ENCODE results near the gene NUTM2E. TPM values are rescaled to one million over a fixed set of nuclear protein-coding genes. Genes with fewer than 3 reads are reported as not detected.
"Not testable (repeated sequence)": the region's sequence is repeated elsewhere in the genome, so short reads cannot be mapped to it uniquely, and the experiment has no call there.

The NUTM2E gene
- polyA plus RNA-seq, 3 donors, result 0.21 to 0.58 TPM; not detected in 1

GRCh38 chr10:79853191-79853854, 26.8 kb downstream of the NUTM2E start:
- not testable (repeated sequence) for H3K27ac ChIP-seq (ENCODE audit: low read depth, low read length)
- WGBS, 3 donors, result 71 to 84% (median 84%) methylated on average over 6 to 7 of the region's 8 CpGs

- WGBS, 3 donors, result 80 to 91% methylated on average over 1 of the region's 1 CpG; no CpG with 5 or more reads in 1 of the 3 donors
- H3K27ac ChIP-seq (ENCODE audit: low read depth, low read length), result not testable (repeated sequence)
Measured at GRCh38 chr10:79862269-79862668, 35.7 kb downstream of the NUTM2E start.

- whole genome bisulfite sequencing, 3 donors, result 43 to 80% (median 72%) methylated on average over 1 to 3 of the region's 3 CpGs
- H3K27ac ChIP-seq (ENCODE audit: low read depth, low read length), result not testable (repeated sequence)
Measured at GRCh38 chr10:79862803-79863202, 36.3 kb downstream of the NUTM2E start.

GRCh38 chr10:79866903-79867551, 40.5 kb downstream of the NUTM2E start:
- WGBS, 3 donors, result 91 to 96% (median 93%) methylated on average over 3 to 4 of the region's 9 CpGs
- not testable (repeated sequence) for H3K27ac ChIP-seq (ENCODE audit: low read depth, low read length)

- WGBS, 3 donors, result 86 to 92% (median 88%) methylated on average over 4 to 5 of the region's 7 CpGs
- H3K27ac ChIP-seq (ENCODE audit: low read depth, low read length), result not testable (repeated sequence)
Measured at GRCh38 chr10:79868023-79868422, 41.5 kb downstream of the NUTM2E start.

- H3K27ac ChIP-seq (ENCODE audit: low read depth, low read length), result not testable (repeated sequence)
- WGBS, 3 donors, result 45 to 57% (median 48%) methylated on average over 5 of the region's 5 CpGs
Measured at GRCh38 chr10:79869439-79870097, 43.0 kb downstream of the NUTM2E start.

- WGBS, 3 donors, result 85 to 94% (median 86%) methylated on average over 2 of the region's 4 CpGs
- not testable (repeated sequence) for H3K27ac ChIP-seq (ENCODE audit: low read depth, low read length)
Measured at GRCh38 chr10:79871729-79872128, 45.2 kb downstream of the NUTM2E start.

Other genes with a start within 250 kb of the NUTM2E start
- gene SFTPA1, start 215.8 kb upstream of the NUTM2E start, polyA plus RNA-seq, result under 1 TPM; 0.11 to 0.52 (median 0.39) TPM
- under 1 TPM; 0.16 to 0.67 (median 0.39) TPM for gene NUTM2B, start 123.5 kb upstream of the NUTM2E start, polyA plus RNA-seq
- gene SFTPD, start 122.4 kb downstream of the NUTM2E start, polyA plus RNA-seq, result 1 to 10 TPM in 1 of 3 donors, under 1 TPM in 2; 0.45 to 1.2 (median 0.48) TPM

Measured in adipose tissue (tissue), 3 donors.